ENCODE measurements around the gene TRIM46.
A peak's percentile ranks its signal among the peaks of the same experiment; 100 is the strongest.

DNA sequence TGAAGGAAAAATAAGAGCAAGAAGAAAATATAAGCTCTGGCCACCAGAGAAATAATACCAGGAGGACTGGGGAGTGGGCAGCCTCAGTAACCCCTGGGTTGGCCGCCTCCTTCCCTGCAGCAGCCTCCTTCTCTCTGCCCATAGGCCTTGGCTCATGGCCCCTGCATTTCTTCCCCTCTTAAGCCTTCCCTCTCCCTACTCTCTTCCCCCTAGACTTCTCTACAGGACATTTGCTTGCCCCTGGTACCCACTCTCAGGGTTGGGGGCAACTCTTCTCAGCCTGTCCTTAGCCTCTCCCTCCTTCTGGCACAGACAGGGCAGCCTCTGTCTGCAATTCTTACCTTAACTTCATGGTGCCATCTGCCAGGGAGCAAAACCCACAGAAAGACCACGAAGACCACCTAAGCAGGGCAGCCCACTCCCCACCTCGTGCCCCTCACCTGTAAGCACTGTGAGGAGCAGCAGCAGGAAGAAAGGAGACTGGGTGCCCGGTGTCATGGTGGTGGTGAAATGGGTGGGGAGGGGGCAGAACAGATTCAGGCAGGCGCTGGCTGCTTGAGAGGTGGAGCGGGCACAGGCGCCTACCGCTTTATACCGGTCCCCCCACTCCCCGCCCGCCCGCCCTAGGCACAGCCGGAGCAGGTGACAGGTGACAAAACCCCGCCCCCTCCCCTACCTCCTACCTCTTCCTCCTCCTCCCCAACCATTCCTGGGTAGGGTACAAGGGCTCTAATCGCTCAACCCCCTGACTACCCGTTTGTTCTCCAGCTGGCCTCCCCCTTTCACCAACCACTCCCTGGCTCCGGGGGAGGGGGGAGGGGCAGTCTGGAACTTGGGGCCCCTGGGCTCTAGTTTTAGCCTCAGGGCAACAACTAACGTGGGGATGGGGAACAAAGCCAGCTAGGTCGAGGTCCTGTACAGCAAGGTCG lies 19.0 kb downstream of the TRIM46 start:
- TF ChIP-seq, protein P1, sequence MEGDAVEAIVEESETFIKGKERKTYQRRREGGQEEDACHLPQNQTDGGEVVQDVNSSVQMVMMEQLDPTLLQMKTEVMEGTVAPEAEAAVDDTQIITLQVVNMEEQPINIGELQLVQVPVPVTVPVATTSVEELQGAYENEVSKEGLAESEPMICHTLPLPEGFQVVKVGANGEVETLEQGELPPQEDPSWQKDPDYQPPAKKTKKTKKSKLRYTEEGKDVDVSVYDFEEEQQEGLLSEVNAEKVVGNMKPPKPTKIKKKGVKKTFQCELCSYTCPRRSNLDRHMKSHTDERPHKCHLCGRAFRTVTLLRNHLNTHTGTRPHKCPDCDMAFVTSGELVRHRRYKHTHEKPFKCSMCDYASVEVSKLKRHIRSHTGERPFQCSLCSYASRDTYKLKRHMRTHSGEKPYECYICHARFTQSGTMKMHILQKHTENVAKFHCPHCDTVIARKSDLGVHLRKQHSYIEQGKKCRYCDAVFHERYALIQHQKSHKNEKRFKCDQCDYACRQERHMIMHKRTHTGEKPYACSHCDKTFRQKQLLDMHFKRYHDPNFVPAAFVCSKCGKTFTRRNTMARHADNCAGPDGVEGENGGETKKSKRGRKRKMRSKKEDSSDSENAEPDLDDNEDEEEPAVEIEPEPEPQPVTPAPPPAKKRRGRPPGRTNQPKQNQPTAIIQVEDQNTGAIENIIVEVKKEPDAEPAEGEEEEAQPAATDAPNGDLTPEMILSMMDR (IDR thresholded peaks at IDR 0.05), result no peak
- TF ChIP-seq POLR2AphosphoS5 (IDR thresholded peaks at IDR 0.05), result peak; percentile 64 to 70
- peak in 1 of 4 donors; percentile 41 for TF ChIP-seq EP300 (IDR thresholded peaks at IDR 0.05)
- TF ChIP-seq POLR2A (IDR thresholded peaks at IDR 0.05), result peak in 2 of 4 donors; percentile 74 to 85
